HepG2 (cell line): ENCODE results near the gene STAB2. TPM values are rescaled to one million over a fixed set of nuclear protein-coding genes. Genes with fewer than 3 reads are reported as not detected.

Experiments used
- ATAC-seq: fragments of 200-7000 bp; cut with Tn5 transposase; 3 replicates; pipeline ENCODE4 v1.9.1; 2020; ENCODE audit warnings: mild to moderate bottlenecking, moderate library complexity
- BruUV-seq: library from RNA; stranded (reverse); fragments of 400-500 nt; replicated peaks from 2 replicates; lab custom pipeline; 2021; lab: Mats Ljungman, UMichigan
- CTCF ChIA-PET: fragments of 300-600 bp; formaldehyde crosslinking; extraction: SDS; loops from one replicate; lab custom pipeline; 2021; ENCODE audit warnings: low total read pairs, inconsistent platforms, low intra/inter-chr PET ratio; lab: Yijun Ruan, JAX
- POLR2A ChIA-PET: fragments of 350-600 bp; sonication (Branson Sonifier 250); formaldehyde crosslinking; loops from one replicate; lab custom pipeline; 2020; ENCODE audit warnings: antibody characterized with exemption, inconsistent platforms; lab: Yijun Ruan, JAX
- DNase-seq: peaks from one replicate; pipeline ENCODE4 v3.0.0-alpha.2; 2015; ENCODE audit warnings: low spot score
- FAIRE-seq: peaks from 3 replicates; lab custom pipeline; 2011; peaks lifted over from hg19 to GRCh38; lab: Jason Lieb, UNC
- H2AFZ ChIP-seq: one replicate; pipeline ENCODE4 v1.6.1; 2011; ENCODE audit warnings: low read length, inconsistent platforms
- H3K27ac ChIP-seq: fragments of 300-600 bp; 3 replicates; pipeline ENCODE4 v1.8.0; 2011; ENCODE audit warnings: mixed run types, mild to moderate bottlenecking, mixed read lengths, low read length, inconsistent platforms; ENCODE audit not compliant: insufficient read depth; ENCODE audit errors: extremely low read length
- H3K27me3 ChIP-seq, 2 experiments: fragments of 200-600 bp in 1 of 2; 2 replicates in 1 of 2; 3 replicates in 1 of 2; pipeline versions ENCODE4 v1.6.0 to v1.8.0; 2011; ENCODE audit warnings: low read length in 2 of 2, mild to moderate bottlenecking in 2 of 2, moderate library complexity in 2 of 2, inconsistent platforms in 1 of 2; ENCODE audit not compliant: insufficient read depth in 2 of 2, control insufficient read depth in 1 of 2
- H3K36me3 ChIP-seq, 2 experiments: fragments of 200-600 bp in 1 of 2; replicated peaks in 1 of 2; 2 replicates in 1 of 2; 3 replicates in 1 of 2; pipeline versions ENCODE4 v1.5.1 to v1.8.0; 2011; ENCODE audit warnings: low read length in 2 of 2, inconsistent platforms in 1 of 2; ENCODE audit not compliant: insufficient read depth in 2 of 2, control insufficient read depth in 1 of 2
- H3K4me1 ChIP-seq: 2 replicates; pipeline ENCODE4 v1.5.1; 2012; ENCODE audit warnings: low read length, inconsistent platforms; ENCODE audit not compliant: insufficient read depth
- H3K4me2 ChIP-seq: 2 replicates; pipeline ENCODE4 v1.6.0; 2011; ENCODE audit warnings: low read depth, low read length, inconsistent platforms
- H3K4me3 ChIP-seq, 3 experiments: fragments of 200-600 bp in 1 of 3; sonication (generic), shearing (Covaris generic) in 1 of 3; replicated peaks in 1 of 3; 2 replicates each; pipeline ENCODE4 v1.5.1; 2011 to 2016; ENCODE audit warnings: low read length in 3 of 3, inconsistent platforms in 2 of 3, low read depth in 2 of 3, mild to moderate bottlenecking in 2 of 3, control low read depth in 1 of 3, mixed read lengths in 1 of 3; ENCODE audit not compliant: insufficient read depth in 1 of 3
- H3K79me2 ChIP-seq: one replicate; pipeline ENCODE4 v1.6.1; 2011; ENCODE audit warnings: low read length, inconsistent platforms; ENCODE audit not compliant: insufficient read depth
- H3K9ac ChIP-seq: 2 replicates; pipeline ENCODE4 v1.6.0; 2011; ENCODE audit warnings: mild to moderate bottlenecking, low read depth, low read length, inconsistent platforms; ENCODE audit not compliant: insufficient read depth
- H3K9me3 ChIP-seq: 2 replicates; pipeline ENCODE4 v1.5.1; 2012; ENCODE audit warnings: mild to moderate bottlenecking, low read length
- H4K20me1 ChIP-seq: 2 replicates; pipeline ENCODE4 v1.6.0; 2011; ENCODE audit warnings: inconsistent platforms, mild to moderate bottlenecking, low read length, moderate library complexity; ENCODE audit not compliant: insufficient read depth
- CCDC6 ChIP-seq: sonication (generic); formaldehyde crosslinking; IDR thresholded peaks from 2 replicates; pipeline ENCODE4 v1.8.1; 2022; ENCODE audit warnings: mild to moderate bottlenecking, missing genetic modification reagents, moderate library complexity
- CREB1 ChIP-seq, 2 experiments: fragments of 450-650 bp in 1 of 2; IDR thresholded peaks; 2 replicates each; pipeline ENCODE4 v1.6.1; 2016 to 2017; ENCODE audit warnings: control low read depth in 1 of 2, mild to moderate bottlenecking in 1 of 2, missing compliant biosample characterization in 1 of 2, missing genetic modification characterization in 1 of 2
- FIP1L1 ChIP-seq: fragments of 200-400 bp; formaldehyde crosslinking; IDR thresholded peaks from 2 replicates; pipeline ENCODE4 v1.6.1; 2018; ENCODE audit warnings: low read depth, mild to moderate bottlenecking, low read length, moderate library complexity, borderline replicate concordance; ENCODE audit not compliant: insufficient read depth
- FOXA3 ChIP-seq: IDR thresholded peaks from 2 replicates; pipeline ENCODE4 v1.6.1; 2016; ENCODE audit warnings: missing genetic modification reagents, missing compliant biosample characterization
- FUBP1 ChIP-seq: sonication (generic); formaldehyde crosslinking; IDR thresholded peaks from 2 replicates; pipeline ENCODE4 v1.5.1; 2020; ENCODE audit warnings: missing genetic modification reagents, mild to moderate bottlenecking, borderline replicate concordance
- HNF4A ChIP-seq: sonication (generic); formaldehyde crosslinking; IDR thresholded peaks from 2 replicates; pipeline ENCODE4 v1.4.0; 2020; ENCODE audit warnings: missing genetic modification reagents
- HNRNPUL1 ChIP-seq: fragments of 200-400 bp; formaldehyde crosslinking; IDR thresholded peaks from 2 replicates; pipeline ENCODE4 v1.6.1; 2017; ENCODE audit warnings: low read depth, mild to moderate bottlenecking, low read length, moderate library complexity
- KDM5A ChIP-seq: fragments of 200-600 bp; sonication (generic); IDR thresholded peaks from 2 replicates; pipeline ENCODE4 v1.7.0; 2018; ENCODE audit warnings: antibody characterized with exemption, mild to moderate bottlenecking, low read length, borderline replicate concordance
- PBX2 ChIP-seq: IDR thresholded peaks from 2 replicates; pipeline ENCODE4 v1.6.1; 2016; ENCODE audit warnings: control low read depth
- RARA ChIP-seq: IDR thresholded peaks from 2 replicates; pipeline ENCODE4 v1.6.1; 2016; ENCODE audit warnings: missing genetic modification reagents, missing compliant biosample characterization
- SALL1 ChIP-seq: sonication (generic); formaldehyde crosslinking; IDR thresholded peaks from 2 replicates; pipeline ENCODE4 v1.8.0; 2022; ENCODE audit warnings: mild to moderate bottlenecking, missing genetic modification reagents
- SATB2 ChIP-seq: sonication (generic); formaldehyde crosslinking; IDR thresholded peaks from 2 replicates; pipeline ENCODE4 v1.5.0; 2020; ENCODE audit warnings: missing genetic modification reagents
- TEAD3 ChIP-seq: optimal IDR thresholded peaks from 2 replicates; pipeline ENCODE3; 2016; ENCODE audit warnings: borderline replicate concordance
- TFAP4 ChIP-seq: sonication (generic); IDR thresholded peaks from 2 replicates; pipeline ENCODE4 v1.6.1; 2016; ENCODE audit warnings: low read depth, borderline replicate concordance
- ZEB1 ChIP-seq: IDR thresholded peaks from 2 replicates; pipeline ENCODE4 v1.6.1; 2012; ENCODE audit warnings: mild to moderate bottlenecking, low read depth, inconsistent platforms; ENCODE audit not compliant: insufficient replicate concordance
- ZFX ChIP-seq: sonication (generic); formaldehyde crosslinking; IDR thresholded peaks from 2 replicates; pipeline ENCODE4 v1.4.0; 2020; ENCODE audit warnings: mild to moderate bottlenecking, low read depth, missing genetic modification reagents, moderate library complexity
- ZNF510 ChIP-seq: sonication (generic); formaldehyde crosslinking; IDR thresholded peaks from 2 replicates; pipeline ENCODE4 v1.4.0; 2020; ENCODE audit warnings: low read depth, mild to moderate bottlenecking, missing genetic modification reagents
- ZNF576 ChIP-seq: sonication (generic); formaldehyde crosslinking; IDR thresholded peaks from 2 replicates; pipeline ENCODE4 v1.4.0; 2020; ENCODE audit warnings: mild to moderate bottlenecking, missing genetic modification reagents
- ZNF629 ChIP-seq: sonication (generic); formaldehyde crosslinking; conservative IDR thresholded peaks from 2 replicates; pipeline ENCODE4 v1.5.0; 2020; ENCODE audit warnings: missing genetic modification reagents
- ZNF670 ChIP-seq: sonication (generic); formaldehyde crosslinking; IDR thresholded peaks from 2 replicates; pipeline ENCODE4 v1.8.0; 2022; ENCODE audit warnings: mild to moderate bottlenecking, missing genetic modification reagents, borderline replicate concordance
- WGBS: methylation state at CpG from one replicate; pipeline ENCODE4 v1.1.6; 2017; ENCODE audit warnings: low lambda C conversion rate; 5-methylcytosine and 5-hydroxymethylcytosine counted together
- in situ Hi-C: cut with HindIII; loops from 2 replicates; pipeline ENCODE4 v1.10.0; 2017; ENCODE audit warnings: low pct_unique_long_range_greater_than_20kb; ENCODE audit not compliant: extremely low pct_ligation_motif_present
- intact Hi-C: fragments of 100-400 bp; cut with micrococcal nuclease; formaldehyde crosslinking; loops from one replicate; pipeline ENCODE4 v1.10.0; 2022; ENCODE audit not compliant: unreplicated experiment
- polyA plus RNA-seq, 8 experiments: library from polyadenylated mRNA; depleted of rRNA in 3 of 8; stranded (reverse) in 7 of 8; unstranded in 1 of 8; fragments of >200 nt; fragmentation: Illumina TruSeq in 4 of 8; extraction: Trizol in 4 of 8; gene quantifications; 2 replicates each; pipeline versions ENCODE4 v1.2.1 to v1.2.3, GENCODE V29; 2011 to 2016; ENCODE audit warnings: low read depth in 4 of 8, missing spikeins in 1 of 8, mixed read lengths in 1 of 8; ENCODE audit not compliant: insufficient read depth in 1 of 8
- total RNA-seq, 5 experiments: library from RNA; depleted of rRNA; stranded (reverse); fragments of >200 nt; fragmentation: Illumina TruSeq; extraction: Trizol; gene quantifications; 2 replicates each; pipeline ENCODE4 v1.2.3, GENCODE V29; 2016; ENCODE audit warnings: low read depth in 1 of 5

Gene STAB2
- total and polyA plus RNA-seq, 2 of the 13 experiments (the other 11 are each of a cell fraction or from before 2014, with no cell fraction given), result not detected

- TF ChIP-seq PBX2, result no peak
- TF ChIP-seq ZNF576 (CRISPR knock-in tag), result no peak
Observed at GRCh38 chr12:103673487-103673886, 86.4 kb downstream of the STAB2 start (continued).

GRCh38 chr12:103673891-103674375 lies 86.9 kb downstream of the STAB2 start:
- H3K9me3 ChIP-seq, result no peaks in the 10 kb centered on the region
- WGBS, result 63% methylated on average over 2 of the region's 10 CpGs
- peak; percentile 69 for ATAC-seq
- no peaks in the 10 kb centered on the region for H3K36me3 ChIP-seq
- no TSS peak for BruUV-seq
- H3K27me3 ChIP-seq, result peaks cover 0 to 5% of the 10 kb centered on the region in 2 experiments; a peak in 2 of 5 replicates
- CTCF ChIA-PET, result no interaction called here
- no peak overlapping the region for H2AFZ ChIP-seq
- no peak for FAIRE-seq
- H3K4me3 ChIP-seq, result 0 out of 6 replicates have a peak overlapping the region, but pooled peaks of 1 of the 3 experiments have one; percentile 5
- no peaks in the 10 kb centered on the region for H4K20me1 ChIP-seq
- H3K9ac ChIP-seq, result peak overlapping the region; percentile 34; the same call in 1 of the 2 replicates
- H3K4me2 ChIP-seq, result peak overlapping the region; percentile 48
- POLR2A ChIA-PET, result no interaction called here
- peak; percentile 37 for DNase-seq
- no peak overlapping the region for H3K27ac ChIP-seq
- H3K79me2 ChIP-seq, result no peaks in the 10 kb centered on the region
- intact Hi-C loops (no loop called here), in situ Hi-C loops (no loop called here)
- H3K4me1 ChIP-seq, result peaks cover 31% of the 10 kb centered on the region
- TF ChIP-seq ZNF629 (CRISPR knock-in tag) (peak; percentile 13; the same call in 1 of the 2 replicates), RARA (CRISPR knock-in tag) (0 out of 2 replicates have a peak, but pooled peaks have one; percentile 11), FIP1L1 (no peak), SALL1 (CRISPR knock-in tag) (0 out of 2 replicates have a peak, but pooled peaks have one; percentile 21), CREB1 (IDR thresholded peaks at IDR 0.05) (0 out of 2 replicates have a peak, but pooled peaks have one; percentile 39), CREB1 (CRISPR knock-in tag; IDR thresholded peaks at IDR 0.05) (no peak), ZNF670 (no peak), FOXA3 (CRISPR knock-in tag) (0 out of 2 replicates have a peak, but pooled peaks have one; percentile 15), ZNF510 (CRISPR knock-in tag) (no peak), HNRNPUL1 (no peak), ZEB1 (peak; percentile 53), SATB2 (CRISPR knock-in tag) (no peak), CCDC6 (CRISPR knock-in tag) (no peak), TEAD3 (peak; percentile 9), KDM5A (no peak), HNF4A (CRISPR knock-in tag) (peak; percentile 64; the same call in 1 of the 2 replicates), FUBP1 (no peak), TFAP4 (peak; percentile 90; the same call in 1 of the 2 replicates), ZFX (CRISPR knock-in tag) (peak; percentile 64)
